Measurements from ENCODE around the gene DUOX1.

The DUOX1 gene

GRCh38 chr15:45116482-45117307 is 13.1 kb upstream of the DUOX1 start:
- H3K27ac ChIP-seq (ENCODE audit: low read depth, low read length), result no peak overlapping the region
- H3K27me3 ChIP-seq (ENCODE audit: low read length), result no peaks in the 10 kb centered on the region
- no peak overlapping the region for H3K4me2 ChIP-seq (ENCODE audit: low read depth, low read length, poor library complexity, severe bottlenecking)
- no peak overlapping the region for H3K4me3 ChIP-seq (ENCODE audit: insufficient read depth, low read length, poor library complexity, severe bottlenecking)
- H3K79me2 ChIP-seq (ENCODE audit: insufficient read depth, low read length), result no peaks in the 10 kb centered on the region
- no peaks in the 10 kb centered on the region for H3K9me2 ChIP-seq (replicated peaks; ENCODE audit: insufficient read depth, low read length)
- H3K9ac ChIP-seq (ENCODE audit: low read length), result no peak overlapping the region
- TF ChIP-seq CTCF (IDR thresholded peaks at IDR 0.05; ENCODE audit: insufficient read depth, low read length, poor library complexity, severe bottlenecking) (no peak), EZH2phosphoT487 (conservative IDR thresholded peaks at IDR 0.05; ENCODE audit: low read length) (no peak)
- no peaks in the 10 kb centered on the region for H3F3A ChIP-seq (ENCODE audit: insufficient read depth)
- no peak overlapping the region for H2AFZ ChIP-seq (ENCODE audit: low read depth, low read length, severe bottlenecking)
- H3K9me3 ChIP-seq (ENCODE audit: insufficient read depth, low read length), result no peaks in the 10 kb centered on the region
- H4K20me1 ChIP-seq (ENCODE audit: low read depth, low read length), result no peaks in the 10 kb centered on the region
- H3K36me3 ChIP-seq (ENCODE audit: low read length), result no peaks in the 10 kb centered on the region

- H3K36me3 ChIP-seq (ENCODE audit: low read length), result no peaks in the 10 kb centered on the region
- no peaks in the 10 kb centered on the region for H3K9me2 ChIP-seq (replicated peaks; ENCODE audit: insufficient read depth, low read length)
- H3K79me2 ChIP-seq (ENCODE audit: insufficient read depth, low read length), result no peaks in the 10 kb centered on the region
- no peak overlapping the region for H3K4me3 ChIP-seq (ENCODE audit: insufficient read depth, low read length, poor library complexity, severe bottlenecking)
- H2AFZ ChIP-seq (ENCODE audit: low read depth, low read length, severe bottlenecking), result no peak overlapping the region
- H3K9me3 ChIP-seq (ENCODE audit: insufficient read depth, low read length), result no peaks in the 10 kb centered on the region
- H3K27ac ChIP-seq (ENCODE audit: low read depth, low read length), result no peak overlapping the region
- no peak overlapping the region for H3K9ac ChIP-seq (ENCODE audit: low read length)
- H3K27me3 ChIP-seq (ENCODE audit: low read length), result no peaks in the 10 kb centered on the region
- TF ChIP-seq EZH2phosphoT487 (conservative IDR thresholded peaks at IDR 0.05; ENCODE audit: low read length) (no peak), CTCF (IDR thresholded peaks at IDR 0.05; ENCODE audit: insufficient read depth, low read length, poor library complexity, severe bottlenecking) (no peak)
- no peak overlapping the region for H3K4me2 ChIP-seq (ENCODE audit: low read depth, low read length, poor library complexity, severe bottlenecking)
- no peaks in the 10 kb centered on the region for H4K20me1 ChIP-seq (ENCODE audit: low read depth, low read length)
- no peaks in the 10 kb centered on the region for H3F3A ChIP-seq (ENCODE audit: insufficient read depth)
These were observed 12.3 kb upstream of the DUOX1 start for GRCh38 chr15:45117308-45118130.

GRCh38 chr15:45118131-45118588 is 11.6 kb upstream of the DUOX1 start:
- peak; percentile 98 for TF ChIP-seq CTCF (IDR thresholded peaks at IDR 0.05; ENCODE audit: insufficient read depth, low read length, poor library complexity, severe bottlenecking)
- TF ChIP-seq EZH2phosphoT487 (conservative IDR thresholded peaks at IDR 0.05; ENCODE audit: low read length), result no peak
- no peak overlapping the region for H3K4me3 ChIP-seq (ENCODE audit: insufficient read depth, low read length, poor library complexity, severe bottlenecking)
- H3F3A ChIP-seq (ENCODE audit: insufficient read depth), result no peaks in the 10 kb centered on the region
- H3K27me3 ChIP-seq (ENCODE audit: low read length), result no peaks in the 10 kb centered on the region
- H3K9ac ChIP-seq (ENCODE audit: low read length), result no peak overlapping the region
- H3K9me3 ChIP-seq (ENCODE audit: insufficient read depth, low read length), result no peaks in the 10 kb centered on the region
- no peaks in the 10 kb centered on the region for H3K79me2 ChIP-seq (ENCODE audit: insufficient read depth, low read length)
- no peak overlapping the region for H3K27ac ChIP-seq (ENCODE audit: low read depth, low read length)
- no peak overlapping the region for H3K4me2 ChIP-seq (ENCODE audit: low read depth, low read length, poor library complexity, severe bottlenecking)
- H3K36me3 ChIP-seq (ENCODE audit: low read length), result no peaks in the 10 kb centered on the region
- H4K20me1 ChIP-seq (ENCODE audit: low read depth, low read length), result no peaks in the 10 kb centered on the region
- no peaks in the 10 kb centered on the region for H3K9me2 ChIP-seq (replicated peaks; ENCODE audit: insufficient read depth, low read length)
- no peak overlapping the region for H2AFZ ChIP-seq (ENCODE audit: low read depth, low read length, severe bottlenecking)

Data from SU-DHL-6 (cell line).